ENCODE results near the gene PLK2. TPM values are rescaled to one million over a fixed set of nuclear protein-coding genes. Genes with fewer than 3 reads are reported as not detected.

Gene PLK2
- total and polyA plus RNA-seq, 2 of the 4 experiments (the other 2 are of a cell fraction): 129 to 337 TPM

DNA sequence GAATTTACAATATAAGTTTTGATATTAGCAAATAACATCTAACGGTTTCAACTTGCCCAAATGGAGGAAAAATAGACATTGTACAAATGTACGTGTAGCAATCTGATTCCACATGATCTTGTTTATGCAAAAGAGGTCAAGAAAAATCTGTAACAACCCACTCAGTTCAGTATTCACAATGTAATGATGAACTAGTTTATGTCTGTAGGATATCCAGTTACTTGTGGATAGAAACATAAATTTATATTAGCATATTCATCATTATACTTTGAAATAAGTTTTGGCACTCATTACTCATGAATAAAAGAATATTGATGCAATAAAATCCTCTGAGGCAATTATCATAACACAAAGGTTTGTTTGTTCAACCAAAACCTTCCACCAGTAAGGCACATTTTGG, 28.1 kb downstream of the PLK2 start:
- no peak overlapping the region for H2BK15ac ChIP-seq (ENCODE audit: low read depth, low read length)
- no peak overlapping the region for H4K8ac ChIP-seq (ENCODE audit: low read depth in 2 of 2, low read length in 2 of 2)
- ChIA-PET CTCF (no interaction called here), POLR2A (ENCODE audit: unreplicated experiment) (no interaction called here)
- H3K9me3 ChIP-seq (ENCODE audit: control insufficient read depth, insufficient read depth, low read length): no peaks in the 10 kb centered on the region
- no peak overlapping the region for H3K9ac ChIP-seq (ENCODE audit: low read depth, low read length)
- TF ChIP-seq MXI1 (IDR thresholded peaks at IDR 0.05; ENCODE audit: borderline replicate concordance, low read depth, low read length) (no peak), RFX5 (IDR thresholded peaks at IDR 0.05; ENCODE audit: low read depth, low read length) (no peak), CEBPB (IDR thresholded peaks at IDR 0.05; ENCODE audit: low read depth, low read length) (no peak), NFE2L2 (IDR thresholded peaks at IDR 0.05; ENCODE audit: low read depth, low read length) (no peak), RCOR1 (IDR thresholded peaks at IDR 0.05; ENCODE audit: insufficient replicate concordance, low read length) (no peak), POLR2A (IDR thresholded peaks at IDR 0.05; ENCODE audit: low read depth, low read length) (no peak), MAFK (IDR thresholded peaks at IDR 0.05; ENCODE audit: low read depth, low read length) (no peak), CHD1 (IDR thresholded peaks at IDR 0.05; ENCODE audit: low read depth, low read length) (no peak), BHLHE40 (IDR thresholded peaks at IDR 0.05; ENCODE audit: low read depth, low read length) (no peak), RAD21 (IDR thresholded peaks at IDR 0.05; ENCODE audit: low read length) (no peak)
- TF ChIP-seq, protein P1, sequence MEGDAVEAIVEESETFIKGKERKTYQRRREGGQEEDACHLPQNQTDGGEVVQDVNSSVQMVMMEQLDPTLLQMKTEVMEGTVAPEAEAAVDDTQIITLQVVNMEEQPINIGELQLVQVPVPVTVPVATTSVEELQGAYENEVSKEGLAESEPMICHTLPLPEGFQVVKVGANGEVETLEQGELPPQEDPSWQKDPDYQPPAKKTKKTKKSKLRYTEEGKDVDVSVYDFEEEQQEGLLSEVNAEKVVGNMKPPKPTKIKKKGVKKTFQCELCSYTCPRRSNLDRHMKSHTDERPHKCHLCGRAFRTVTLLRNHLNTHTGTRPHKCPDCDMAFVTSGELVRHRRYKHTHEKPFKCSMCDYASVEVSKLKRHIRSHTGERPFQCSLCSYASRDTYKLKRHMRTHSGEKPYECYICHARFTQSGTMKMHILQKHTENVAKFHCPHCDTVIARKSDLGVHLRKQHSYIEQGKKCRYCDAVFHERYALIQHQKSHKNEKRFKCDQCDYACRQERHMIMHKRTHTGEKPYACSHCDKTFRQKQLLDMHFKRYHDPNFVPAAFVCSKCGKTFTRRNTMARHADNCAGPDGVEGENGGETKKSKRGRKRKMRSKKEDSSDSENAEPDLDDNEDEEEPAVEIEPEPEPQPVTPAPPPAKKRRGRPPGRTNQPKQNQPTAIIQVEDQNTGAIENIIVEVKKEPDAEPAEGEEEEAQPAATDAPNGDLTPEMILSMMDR (conservative IDR thresholded peaks at IDR 0.05; ENCODE audit: low read depth, low read length): no peak
- TF ChIP-seq, protein P2, sequence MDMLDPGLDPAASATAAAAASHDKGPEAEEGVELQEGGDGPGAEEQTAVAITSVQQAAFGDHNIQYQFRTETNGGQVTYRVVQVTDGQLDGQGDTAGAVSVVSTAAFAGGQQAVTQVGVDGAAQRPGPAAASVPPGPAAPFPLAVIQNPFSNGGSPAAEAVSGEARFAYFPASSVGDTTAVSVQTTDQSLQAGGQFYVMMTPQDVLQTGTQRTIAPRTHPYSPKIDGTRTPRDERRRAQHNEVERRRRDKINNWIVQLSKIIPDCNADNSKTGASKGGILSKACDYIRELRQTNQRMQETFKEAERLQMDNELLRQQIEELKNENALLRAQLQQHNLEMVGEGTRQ (IDR thresholded peaks at IDR 0.05; ENCODE audit: low read depth, low read length): no peak
- TF ChIP-seq, protein P3, sequence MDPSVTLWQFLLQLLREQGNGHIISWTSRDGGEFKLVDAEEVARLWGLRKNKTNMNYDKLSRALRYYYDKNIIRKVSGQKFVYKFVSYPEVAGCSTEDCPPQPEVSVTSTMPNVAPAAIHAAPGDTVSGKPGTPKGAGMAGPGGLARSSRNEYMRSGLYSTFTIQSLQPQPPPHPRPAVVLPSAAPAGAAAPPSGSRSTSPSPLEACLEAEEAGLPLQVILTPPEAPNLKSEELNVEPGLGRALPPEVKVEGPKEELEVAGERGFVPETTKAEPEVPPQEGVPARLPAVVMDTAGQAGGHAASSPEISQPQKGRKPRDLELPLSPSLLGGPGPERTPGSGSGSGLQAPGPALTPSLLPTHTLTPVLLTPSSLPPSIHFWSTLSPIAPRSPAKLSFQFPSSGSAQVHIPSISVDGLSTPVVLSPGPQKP (IDR thresholded peaks at IDR 0.05; ENCODE audit: borderline replicate concordance, low read depth, low read length): no peak
- H3K14ac ChIP-seq (replicated peaks; ENCODE audit: low read depth, low read length): no peak overlapping the region
- dilution Hi-C loops (cut with HindIII; ENCODE audit: low sequenced_read_pairs, unreplicated experiment): loop anchor here (25.0 kb wide), 1 partner anchor 645 kb away; no protein-coding TSS in a partner anchor
- H3K56ac ChIP-seq (ENCODE audit: extremely low read depth, insufficient read depth, low read length): no peak overlapping the region
- H3K27ac ChIP-seq (ENCODE audit: insufficient read depth, low read length): no peak overlapping the region
- no TSS peak for BruUV-seq (replicated peaks)
- no peak overlapping the region for H4K91ac ChIP-seq (ENCODE audit: insufficient read depth, low read depth, low read length)
- H3K23ac ChIP-seq (ENCODE audit: low read depth, low read length): no peak overlapping the region
- in situ Hi-C loops (cut with MboI; ENCODE audit: low sequenced_read_pairs): no loop called here
- H3K27me3 ChIP-seq (ENCODE audit: control insufficient read depth, insufficient read depth, low read length): no peaks in the 10 kb centered on the region
- H2AFZ ChIP-seq (replicated peaks; ENCODE audit: low read length, poor library complexity): no peak overlapping the region
- H4K20me1 ChIP-seq (ENCODE audit: insufficient read depth, low read length): no peaks in the 10 kb centered on the region
- no peak overlapping the region for H2AK9ac ChIP-seq (replicated peaks; ENCODE audit: low read depth, low read length, poor library complexity)
- no CpG with 5 or more reads among the region's 2 CpGs for WGBS, 2 experiments (ENCODE audit: extremely low coverage in 2 of 2, insufficient read length in 1 of 2)
- H3K4me2 ChIP-seq (ENCODE audit: low read depth, low read length): no peak overlapping the region
- intact Hi-C loops (cut with micrococcal nuclease): no loop called here
- no peak overlapping the region for H3K4me3 ChIP-seq (ENCODE audit: insufficient read depth, low read depth, low read length)
- no peak overlapping the region for H3K4ac ChIP-seq (ENCODE audit: low read depth, low read length)
- H3K9me1 ChIP-seq (ENCODE audit: insufficient read depth, low read length): no peaks in the 10 kb centered on the region
- H3K36me3 ChIP-seq (ENCODE audit: control insufficient read depth, insufficient read depth, low read length): no peaks in the 10 kb centered on the region
- H3K4me1 ChIP-seq (ENCODE audit: control insufficient read depth, insufficient read depth, low read length): no peaks in the 10 kb centered on the region
- no peak overlapping the region for H3K18ac ChIP-seq (ENCODE audit: low read depth, low read length)
- H4K5ac ChIP-seq (ENCODE audit: low read depth, low read length): no peak overlapping the region
- H2BK120ac ChIP-seq (ENCODE audit: low read depth, low read length): no peak overlapping the region
- no peaks in the 10 kb centered on the region for H3K79me1 ChIP-seq (ENCODE audit: low read depth in 1 of 2, low read length in 2 of 2)
- no peak overlapping the region for H2BK20ac ChIP-seq (ENCODE audit: low read depth, low read length)
- no peak overlapping the region for H2AK5ac ChIP-seq (ENCODE audit: low read depth, low read length)
- DNase-seq: no peak
- no peak for ATAC-seq (ENCODE audit: low read depth)
- no peak overlapping the region for H2BK5ac ChIP-seq (ENCODE audit: low read depth, low read length, poor library complexity, severe bottlenecking)

Data from IMR-90 (cell line).